ENCODE measurements around the gene POM121L12.

POM121L12 gene

DNA sequence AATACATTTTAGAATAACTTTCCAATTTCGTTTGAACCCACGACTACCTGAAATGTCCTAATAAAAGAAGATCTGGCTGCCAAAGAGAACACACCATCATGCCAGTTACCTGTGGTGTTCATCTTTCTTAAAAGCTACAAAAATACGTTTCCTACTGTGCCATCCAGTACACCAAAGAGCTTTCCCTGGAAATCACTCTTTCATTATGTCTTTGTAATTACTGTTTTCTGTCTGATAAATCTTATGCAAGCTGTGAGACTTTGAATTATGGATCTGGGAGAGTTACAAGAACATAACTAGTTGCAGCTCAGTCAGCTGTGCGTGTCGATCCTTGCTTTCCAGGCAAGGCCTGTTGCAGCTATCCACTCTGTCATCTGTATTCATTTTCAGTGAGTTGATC, 12.5 kb upstream of the POM121L12 start:
- H3K36me3 ChIP-seq (ENCODE audit: control insufficient read depth, insufficient read depth, low read length) = no peaks in the 10 kb centered on the region
- H2AFZ ChIP-seq = no peak overlapping the region
- no peak overlapping the region for H3K4me2 ChIP-seq (ENCODE audit: low read length)
- H3K9ac ChIP-seq = no peak overlapping the region
- H3K27me3 ChIP-seq (ENCODE audit: control insufficient read depth, insufficient read depth, low read length) = no peaks in the 10 kb centered on the region
- H3K4me1 ChIP-seq = no peaks in the 10 kb centered on the region
- no peaks in the 10 kb centered on the region for H3K79me2 ChIP-seq
- TF ChIP-seq, protein P1, sequence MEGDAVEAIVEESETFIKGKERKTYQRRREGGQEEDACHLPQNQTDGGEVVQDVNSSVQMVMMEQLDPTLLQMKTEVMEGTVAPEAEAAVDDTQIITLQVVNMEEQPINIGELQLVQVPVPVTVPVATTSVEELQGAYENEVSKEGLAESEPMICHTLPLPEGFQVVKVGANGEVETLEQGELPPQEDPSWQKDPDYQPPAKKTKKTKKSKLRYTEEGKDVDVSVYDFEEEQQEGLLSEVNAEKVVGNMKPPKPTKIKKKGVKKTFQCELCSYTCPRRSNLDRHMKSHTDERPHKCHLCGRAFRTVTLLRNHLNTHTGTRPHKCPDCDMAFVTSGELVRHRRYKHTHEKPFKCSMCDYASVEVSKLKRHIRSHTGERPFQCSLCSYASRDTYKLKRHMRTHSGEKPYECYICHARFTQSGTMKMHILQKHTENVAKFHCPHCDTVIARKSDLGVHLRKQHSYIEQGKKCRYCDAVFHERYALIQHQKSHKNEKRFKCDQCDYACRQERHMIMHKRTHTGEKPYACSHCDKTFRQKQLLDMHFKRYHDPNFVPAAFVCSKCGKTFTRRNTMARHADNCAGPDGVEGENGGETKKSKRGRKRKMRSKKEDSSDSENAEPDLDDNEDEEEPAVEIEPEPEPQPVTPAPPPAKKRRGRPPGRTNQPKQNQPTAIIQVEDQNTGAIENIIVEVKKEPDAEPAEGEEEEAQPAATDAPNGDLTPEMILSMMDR (IDR thresholded peaks at IDR 0.05) = no peak
- H3K4me3 ChIP-seq (ENCODE audit: low read depth, low read length) = no peak overlapping the region
- no peak overlapping the region for H3K27ac ChIP-seq
- no peaks in the 10 kb centered on the region for H3K9me3 ChIP-seq (ENCODE audit: control insufficient read depth, low read length)

DNA sequence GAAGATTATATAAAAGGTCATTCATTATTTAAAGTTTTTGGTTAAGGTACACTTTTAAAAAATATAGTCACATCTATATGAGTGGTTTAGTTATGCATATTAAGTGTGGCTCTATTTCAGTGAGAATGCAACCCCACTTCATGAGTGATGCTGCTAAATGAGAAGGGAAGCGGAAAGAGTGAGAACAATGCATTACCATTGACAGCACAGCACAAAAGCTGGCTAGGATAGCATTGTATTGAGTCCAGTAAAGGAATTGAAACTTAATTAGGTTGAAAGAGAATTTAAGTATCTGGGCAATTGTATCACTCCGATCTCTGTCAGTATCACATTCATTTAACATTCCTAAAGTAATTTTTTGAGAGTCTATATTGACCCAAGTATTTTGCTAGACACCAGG, 13.2 kb downstream of the POM121L12 start:
- H2AFZ ChIP-seq = no peak overlapping the region
- H3K9ac ChIP-seq = no peak overlapping the region
- H3K4me1 ChIP-seq = no peaks in the 10 kb centered on the region
- H3K27me3 ChIP-seq (ENCODE audit: control insufficient read depth, insufficient read depth, low read length) = no peaks in the 10 kb centered on the region
- H3K9me3 ChIP-seq (ENCODE audit: control insufficient read depth, low read length) = no peaks in the 10 kb centered on the region
- no peaks in the 10 kb centered on the region for H3K79me2 ChIP-seq
- TF ChIP-seq, protein P1 (IDR thresholded peaks at IDR 0.05) = no peak
- no peaks in the 10 kb centered on the region for H3K36me3 ChIP-seq (ENCODE audit: control insufficient read depth, insufficient read depth, low read length)
- no peak overlapping the region for H3K4me2 ChIP-seq (ENCODE audit: low read length)
- no peak overlapping the region for H3K4me3 ChIP-seq (ENCODE audit: low read depth, low read length)
- no peak overlapping the region for H3K27ac ChIP-seq

DNA sequence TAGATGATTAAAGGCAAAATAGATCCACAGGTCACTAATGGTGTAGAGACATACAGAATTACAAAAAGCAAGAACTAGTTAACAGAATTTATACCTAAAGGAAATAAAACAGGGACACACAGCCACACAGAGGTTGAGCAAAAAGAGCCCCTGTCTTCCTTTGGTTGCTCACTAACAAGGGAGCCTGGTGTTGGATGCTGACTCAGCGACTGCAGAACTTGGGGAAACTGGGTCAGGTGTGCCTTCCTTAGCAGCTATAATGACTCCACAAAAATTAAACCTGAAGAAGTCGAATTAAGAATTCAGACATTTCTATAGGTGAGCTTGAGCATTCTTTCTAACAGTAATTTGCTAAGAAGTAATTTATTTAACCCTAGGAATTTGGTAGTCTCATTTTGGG, 15.0 kb downstream of the POM121L12 start:
- no peak overlapping the region for H3K4me3 ChIP-seq (ENCODE audit: low read depth, low read length)
- no peaks in the 10 kb centered on the region for H3K36me3 ChIP-seq (ENCODE audit: control insufficient read depth, insufficient read depth, low read length)
- no peak overlapping the region for H3K27ac ChIP-seq
- no peak overlapping the region for H3K4me2 ChIP-seq (ENCODE audit: low read length)
- TF ChIP-seq, protein P1 (IDR thresholded peaks at IDR 0.05) = no peak
- no peak overlapping the region for H2AFZ ChIP-seq
- no peak overlapping the region for H3K9ac ChIP-seq
- H3K4me1 ChIP-seq = no peaks in the 10 kb centered on the region
- no peaks in the 10 kb centered on the region for H3K79me2 ChIP-seq
- H3K27me3 ChIP-seq (ENCODE audit: control insufficient read depth, insufficient read depth, low read length) = no peaks in the 10 kb centered on the region
- H3K9me3 ChIP-seq (ENCODE audit: control insufficient read depth, low read length) = no peaks in the 10 kb centered on the region

DNA sequence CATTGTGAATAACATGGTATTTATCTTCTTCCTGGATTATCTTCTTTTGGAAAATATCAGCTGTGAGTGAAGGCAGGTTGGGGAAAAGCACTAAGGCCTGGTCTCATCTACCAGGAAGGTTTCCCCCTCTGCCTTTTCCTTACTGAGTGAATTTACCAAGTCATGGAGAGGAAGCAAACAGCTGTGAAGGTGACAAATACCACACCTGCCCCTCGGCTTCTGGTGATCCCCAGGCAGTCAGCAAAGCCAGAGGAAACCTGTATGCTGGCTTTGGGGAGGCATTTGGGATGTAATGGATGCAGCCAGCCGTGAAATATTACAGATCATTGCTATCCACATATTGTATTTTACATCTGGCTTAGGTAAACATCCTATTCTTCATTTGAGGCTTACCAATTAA, 24.2 kb downstream of the POM121L12 start:
- H3K4me2 ChIP-seq (ENCODE audit: low read length) = no peak overlapping the region
- no peak overlapping the region for H3K9ac ChIP-seq
- no peaks in the 10 kb centered on the region for H3K79me2 ChIP-seq
- H3K27me3 ChIP-seq (ENCODE audit: control insufficient read depth, insufficient read depth, low read length) = no peaks in the 10 kb centered on the region
- H3K4me1 ChIP-seq = no peaks in the 10 kb centered on the region
- no peak overlapping the region for H2AFZ ChIP-seq
- H3K36me3 ChIP-seq (ENCODE audit: control insufficient read depth, insufficient read depth, low read length) = no peaks in the 10 kb centered on the region
- H3K9me3 ChIP-seq (ENCODE audit: control insufficient read depth, low read length) = peaks cover 5% of the 10 kb centered on the region
- no peak overlapping the region for H3K27ac ChIP-seq
- H3K4me3 ChIP-seq (ENCODE audit: low read depth, low read length) = no peak overlapping the region
- TF ChIP-seq, protein P1 (IDR thresholded peaks at IDR 0.05) = no peak

DNA sequence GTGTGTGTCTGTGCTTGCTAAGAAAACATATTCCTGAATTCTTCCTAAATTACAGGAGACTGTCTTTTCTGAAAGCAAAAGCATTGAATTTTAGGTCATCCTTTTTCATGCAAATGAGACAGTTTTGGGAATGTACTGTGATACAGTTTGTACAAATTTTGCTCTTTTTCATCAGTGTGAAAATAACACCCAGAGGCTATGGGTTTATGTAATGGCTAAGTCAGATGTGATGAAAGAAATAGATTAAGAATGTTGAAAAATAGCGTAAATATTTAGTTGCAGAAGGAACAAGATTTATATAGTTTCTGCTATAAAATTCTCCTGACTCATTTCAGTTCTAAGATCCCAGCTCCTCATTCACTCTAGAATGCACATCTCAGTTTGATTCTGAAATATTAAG, 24.6 kb downstream of the POM121L12 start:
- no peak overlapping the region for H3K4me2 ChIP-seq (ENCODE audit: low read length)
- TF ChIP-seq, protein P1 (IDR thresholded peaks at IDR 0.05) = no peak
- H3K79me2 ChIP-seq = no peaks in the 10 kb centered on the region
- no peak overlapping the region for H3K4me3 ChIP-seq (ENCODE audit: low read depth, low read length)
- no peak overlapping the region for H3K9ac ChIP-seq
- no peaks in the 10 kb centered on the region for H3K27me3 ChIP-seq (ENCODE audit: control insufficient read depth, insufficient read depth, low read length)
- H2AFZ ChIP-seq = no peak overlapping the region
- peaks cover 5% of the 10 kb centered on the region for H3K9me3 ChIP-seq (ENCODE audit: control insufficient read depth, low read length)
- H3K4me1 ChIP-seq = no peaks in the 10 kb centered on the region
- no peaks in the 10 kb centered on the region for H3K36me3 ChIP-seq (ENCODE audit: control insufficient read depth, insufficient read depth, low read length)
- H3K27ac ChIP-seq = no peak overlapping the region

Measured in parathyroid adenoma (tissue), 2 donors.